MM.1S (cell line): ENCODE results near the gene TMTC1.

Source experiments
- EZH2 ChIP-seq: fragments of 300-600 bp; sonication (generic); optimal IDR thresholded peaks from 2 replicates; pipeline ENCODE3; 2017; ENCODE audit warnings: low read depth, mild to moderate bottlenecking, antibody characterized with exemption, low read length, mixed read lengths
- TF ChIP-seq, protein P1 (sequence below): fragments of 300-600 bp; sonication (generic); IDR thresholded peaks from 2 replicates; pipeline ENCODE4 v1.5.1; 2016; ENCODE audit warnings: antibody characterized with exemption, low read length, mixed read lengths

DNA sequence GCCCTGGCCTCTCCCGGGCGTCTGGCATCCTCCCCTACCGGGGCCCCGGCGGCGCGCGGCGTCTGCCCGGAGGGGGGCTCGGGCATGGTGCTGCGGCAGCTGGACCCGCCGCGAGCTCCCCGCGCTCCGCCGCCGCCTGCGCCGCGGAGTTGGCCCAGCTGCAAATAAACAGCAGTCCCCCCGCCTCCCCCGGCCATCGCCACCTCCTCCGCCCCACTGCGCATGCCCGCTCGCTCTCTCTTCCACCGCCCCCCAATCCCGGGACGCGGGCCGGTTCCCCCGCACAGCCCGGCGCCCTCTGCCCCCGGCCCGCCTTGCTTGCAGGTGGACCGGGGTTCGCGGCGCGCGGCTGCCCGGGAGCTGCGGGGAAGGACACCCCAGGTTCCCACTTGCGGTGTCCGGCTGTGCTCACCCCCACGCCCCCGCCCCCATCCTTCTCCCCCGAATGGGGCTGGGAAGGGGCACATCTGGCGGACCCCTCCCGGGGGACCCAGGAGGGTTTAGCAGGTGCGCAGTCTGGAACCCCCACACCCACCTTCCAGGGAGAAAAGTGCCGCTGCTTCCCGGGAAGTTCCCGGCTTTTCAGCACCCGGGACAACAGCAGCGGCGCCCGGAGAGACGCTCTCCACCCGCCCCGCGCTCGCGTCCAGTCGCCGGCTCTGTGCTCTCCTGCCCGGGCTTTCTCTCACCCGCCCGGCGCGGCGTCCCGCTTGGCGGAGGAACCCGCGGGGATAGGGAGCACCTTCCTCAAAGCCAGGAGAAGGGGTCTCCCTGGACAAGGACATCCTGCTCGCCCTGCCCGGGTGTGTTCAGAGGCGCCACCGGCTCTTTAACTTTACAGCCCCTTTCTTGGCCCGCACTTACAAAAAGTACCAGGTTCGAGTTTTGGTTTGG is at the start of gene TMTC1:
- TF ChIP-seq, protein P1, sequence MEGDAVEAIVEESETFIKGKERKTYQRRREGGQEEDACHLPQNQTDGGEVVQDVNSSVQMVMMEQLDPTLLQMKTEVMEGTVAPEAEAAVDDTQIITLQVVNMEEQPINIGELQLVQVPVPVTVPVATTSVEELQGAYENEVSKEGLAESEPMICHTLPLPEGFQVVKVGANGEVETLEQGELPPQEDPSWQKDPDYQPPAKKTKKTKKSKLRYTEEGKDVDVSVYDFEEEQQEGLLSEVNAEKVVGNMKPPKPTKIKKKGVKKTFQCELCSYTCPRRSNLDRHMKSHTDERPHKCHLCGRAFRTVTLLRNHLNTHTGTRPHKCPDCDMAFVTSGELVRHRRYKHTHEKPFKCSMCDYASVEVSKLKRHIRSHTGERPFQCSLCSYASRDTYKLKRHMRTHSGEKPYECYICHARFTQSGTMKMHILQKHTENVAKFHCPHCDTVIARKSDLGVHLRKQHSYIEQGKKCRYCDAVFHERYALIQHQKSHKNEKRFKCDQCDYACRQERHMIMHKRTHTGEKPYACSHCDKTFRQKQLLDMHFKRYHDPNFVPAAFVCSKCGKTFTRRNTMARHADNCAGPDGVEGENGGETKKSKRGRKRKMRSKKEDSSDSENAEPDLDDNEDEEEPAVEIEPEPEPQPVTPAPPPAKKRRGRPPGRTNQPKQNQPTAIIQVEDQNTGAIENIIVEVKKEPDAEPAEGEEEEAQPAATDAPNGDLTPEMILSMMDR, result no peak
- TF ChIP-seq EZH2, result no peak
